ENCODE results near the gene DDX42. TPM values are rescaled to one million over a fixed set of nuclear protein-coding genes. Genes with fewer than 3 reads are reported as not detected.
A peak's percentile ranks its signal among the peaks of the same experiment; 100 is the strongest.

Gene DDX42
- total RNA-seq, 1 donor from 2014 or later: 45.2 TPM

GRCh38 chr17:63820963-63821561, 47.1 kb downstream of the DDX42 start:
- no peak for DNase-seq (ENCODE audit: low read depth in 2 of 2)

GRCh38 chr17:63821804-63822203, 47.8 kb downstream of the DDX42 start:
- no peak for DNase-seq (ENCODE audit: low read depth in 2 of 2)

- DNase-seq (ENCODE audit: low read depth in 2 of 2): no peak
Observed at GRCh38 chr17:63822537-63822936, 48.6 kb downstream of the DDX42 start.

- no peak for DNase-seq (ENCODE audit: low read depth in 2 of 2)
Observed at GRCh38 chr17:63823659-63824331, 49.8 kb downstream of the DDX42 start.

- no peak for DNase-seq (ENCODE audit: low read depth in 2 of 2)
Observed at GRCh38 chr17:63824362-63824761, 50.4 kb downstream of the DDX42 start.

GRCh38 chr17:63826468-63827001, 52.6 kb downstream of the DDX42 start:
- peak; percentile 58 to 78 for DNase-seq (ENCODE audit: low read depth in 2 of 2)

GRCh38 chr17:63827002-63827800, 53.2 kb downstream of the DDX42 start, which contains the start of the genes FTSJ3 and PSMC5:
TSS of gene FTSJ3 (minus strand) at chr17:63827663. CDS start at chr17:63826902, 761 bp downstream.
TSS of gene PSMC5 (plus strand) at chr17:63827431. CDS start at chr17:63827491, 60 bp downstream.
- DNase-seq (ENCODE audit: low read depth in 2 of 2): peak; percentile 91 to 97

- DNase-seq (ENCODE audit: low read depth in 2 of 2): no peak
Observed at GRCh38 chr17:63827801-63828221, 53.8 kb downstream of the DDX42 start.

GRCh38 chr17:63828936-63829335, 55.0 kb downstream of the DDX42 start:
- no peak for DNase-seq (ENCODE audit: low read depth in 2 of 2)

- no peak for DNase-seq (ENCODE audit: low read depth in 2 of 2)
Observed at GRCh38 chr17:63830278-63830677, 56.3 kb downstream of the DDX42 start.

- DNase-seq (ENCODE audit: low read depth in 2 of 2): no peak
Observed at GRCh38 chr17:63830904-63831491, 57.0 kb downstream of the DDX42 start.

GRCh38 chr17:63831505-63831904, 57.5 kb downstream of the DDX42 start:
- DNase-seq (ENCODE audit: low read depth in 2 of 2): no peak

GRCh38 chr17:63832014-63832413, 58.0 kb downstream of the DDX42 start:
- DNase-seq (ENCODE audit: low read depth in 2 of 2): no peak

- no peak for DNase-seq (ENCODE audit: low read depth in 2 of 2)
Observed at GRCh38 chr17:63832455-63832854, 58.5 kb downstream of the DDX42 start.

- no peak for DNase-seq (ENCODE audit: low read depth in 2 of 2)
Observed at GRCh38 chr17:63833026-63833740, 59.2 kb downstream of the DDX42 start.

- no peak for DNase-seq (ENCODE audit: low read depth in 2 of 2)
Observed at GRCh38 chr17:63833741-63834373, 59.9 kb downstream of the DDX42 start.

GRCh38 chr17:63834431-63835166, 60.6 kb downstream of the DDX42 start:
- peak; percentile 76 to 93 for DNase-seq (ENCODE audit: low read depth in 2 of 2)

- no peak for DNase-seq (ENCODE audit: low read depth in 2 of 2)
Observed at GRCh38 chr17:63835167-63835720, 61.3 kb downstream of the DDX42 start.

GRCh38 chr17:63836811-63837210, 62.8 kb downstream of the DDX42 start:
- no peak for DNase-seq (ENCODE audit: low read depth in 2 of 2)
